Cardiac muscle cell (in vitro differentiated cells and primary cell): Measurements from ENCODE around the gene FBLN1. TPM values are rescaled to one million over a fixed set of nuclear protein-coding genes. Genes with fewer than 3 reads are reported as not detected.

Experiments used
- DNase-seq, 2 donors: peaks; one replicate each; pipeline versions ENCODE4 v3.0.0 to v3.0.0-alpha.2; 2010 to 2017; ENCODE audit warnings: low read depth in 1 of 2, low spot score in 1 of 2
- H3K27ac ChIP-seq: fragments of 200-600 bp; sonication (generic); 2 replicates; pipeline ENCODE4 v1.5.1; 2016
- H3K27me3 ChIP-seq: fragments of 200-600 bp; sonication (generic); 2 replicates; pipeline ENCODE4 v1.6.0; 2016; ENCODE audit warnings: control low read depth
- H3K36me3 ChIP-seq: fragments of 200-600 bp; sonication (generic); 2 replicates; pipeline ENCODE4 v1.5.1; 2016; ENCODE audit warnings: control low read depth
- H3K4me1 ChIP-seq: fragments of 200-600 bp; sonication (generic); 2 replicates; pipeline ENCODE4 v1.8.1; 2017; ENCODE audit warnings: low read depth, mild to moderate bottlenecking, mixed run types
- H3K4me3 ChIP-seq: fragments of 200-600 bp; sonication (generic); 2 replicates; pipeline ENCODE4 v1.5.1; 2016; ENCODE audit warnings: mild to moderate bottlenecking
- H3K9me3 ChIP-seq: fragments of 200-600 bp; sonication (generic); 2 replicates; pipeline ENCODE4 v1.5.1; 2017; ENCODE audit warnings: low read depth, mild to moderate bottlenecking, control low read depth
- polyA plus RNA-seq: library from polyadenylated mRNA; unstranded; fragments of >200 nt; fragmentation: Nextera tagmentation; extraction: Ambion mirVana; gene quantifications from 2 replicates; pipeline ENCODE4 v1.2.1, GENCODE V29; 2016
- total RNA-seq: library from RNA; depleted of rRNA; stranded (reverse); fragments of >200 nt; gene quantifications from 2 replicates; pipeline ENCODE4 v1.2.3, GENCODE V29; 2016
- TF ChIP-seq, protein P1 (sequence below): IDR thresholded peaks from 2 replicates; pipeline ENCODE4 v1.5.1; 2012; ENCODE audit warnings: low read depth, mild to moderate bottlenecking, low read length

FBLN1 gene
- total and polyA plus RNA-seq, 2 experiments from 2014 or later, result 53.8 to 55.7 TPM

DNA sequence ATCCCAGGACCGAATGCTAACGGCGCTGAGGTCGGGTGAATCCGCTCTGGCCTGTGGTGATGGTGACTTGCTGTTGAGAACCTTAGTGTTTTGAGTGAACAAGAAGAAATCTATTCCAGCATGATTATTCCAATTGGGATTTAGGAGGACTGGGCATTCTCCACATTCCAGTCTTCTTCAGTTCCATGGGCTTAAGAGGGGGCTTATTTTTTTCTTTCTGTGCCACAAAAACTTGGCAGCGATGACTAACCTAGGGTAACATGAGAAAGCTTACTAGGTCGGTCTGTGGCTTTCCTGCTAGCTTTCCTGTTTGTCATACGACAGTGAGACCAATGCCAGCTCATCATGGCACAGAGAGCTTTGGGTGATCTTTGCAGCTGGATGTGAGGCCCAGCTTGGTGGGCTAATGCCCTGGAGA, 106.1 kb downstream of the FBLN1 start:
- Histone ChIP-seq H3K27ac (no peak overlapping the region), H3K4me1 (no peaks in the 10 kb centered on the region), H3K4me3 (no peak overlapping the region), H3K9me3 (no peaks in the 10 kb centered on the region), H3K27me3 (peaks cover 73% of the 10 kb centered on the region), H3K36me3 (no peaks in the 10 kb centered on the region)
- peak in 1 of 2 donors; percentile 25 for DNase-seq
- TF ChIP-seq, protein P1, sequence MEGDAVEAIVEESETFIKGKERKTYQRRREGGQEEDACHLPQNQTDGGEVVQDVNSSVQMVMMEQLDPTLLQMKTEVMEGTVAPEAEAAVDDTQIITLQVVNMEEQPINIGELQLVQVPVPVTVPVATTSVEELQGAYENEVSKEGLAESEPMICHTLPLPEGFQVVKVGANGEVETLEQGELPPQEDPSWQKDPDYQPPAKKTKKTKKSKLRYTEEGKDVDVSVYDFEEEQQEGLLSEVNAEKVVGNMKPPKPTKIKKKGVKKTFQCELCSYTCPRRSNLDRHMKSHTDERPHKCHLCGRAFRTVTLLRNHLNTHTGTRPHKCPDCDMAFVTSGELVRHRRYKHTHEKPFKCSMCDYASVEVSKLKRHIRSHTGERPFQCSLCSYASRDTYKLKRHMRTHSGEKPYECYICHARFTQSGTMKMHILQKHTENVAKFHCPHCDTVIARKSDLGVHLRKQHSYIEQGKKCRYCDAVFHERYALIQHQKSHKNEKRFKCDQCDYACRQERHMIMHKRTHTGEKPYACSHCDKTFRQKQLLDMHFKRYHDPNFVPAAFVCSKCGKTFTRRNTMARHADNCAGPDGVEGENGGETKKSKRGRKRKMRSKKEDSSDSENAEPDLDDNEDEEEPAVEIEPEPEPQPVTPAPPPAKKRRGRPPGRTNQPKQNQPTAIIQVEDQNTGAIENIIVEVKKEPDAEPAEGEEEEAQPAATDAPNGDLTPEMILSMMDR, result no peak

- H3K4me1 ChIP-seq, result no peaks in the 10 kb centered on the region
- TF ChIP-seq, protein P1, result no peak
- H3K36me3 ChIP-seq, result no peaks in the 10 kb centered on the region
- H3K27ac ChIP-seq, result no peak overlapping the region
- DNase-seq, result peak in 1 of 2 donors; percentile 72
- no peaks in the 10 kb centered on the region for H3K9me3 ChIP-seq
- peaks cover 51% of the 10 kb centered on the region for H3K27me3 ChIP-seq
- H3K4me3 ChIP-seq, result no peak overlapping the region
Measured at GRCh38 chr22:45612451-45612901, 109.8 kb downstream of the FBLN1 start.

GRCh38 chr22:45612940-45613339, 110.3 kb downstream of the FBLN1 start:
- H3K9me3 ChIP-seq, result no peaks in the 10 kb centered on the region
- H3K27me3 ChIP-seq, result peaks cover 51% of the 10 kb centered on the region
- no peaks in the 10 kb centered on the region for H3K36me3 ChIP-seq
- no peaks in the 10 kb centered on the region for H3K4me1 ChIP-seq
- H3K27ac ChIP-seq, result no peak overlapping the region
- peak in 1 of 2 donors; percentile 47 for DNase-seq
- H3K4me3 ChIP-seq, result no peak overlapping the region
- TF ChIP-seq, protein P1, result no peak

- Histone ChIP-seq H3K27ac (no peak overlapping the region), H3K36me3 (no peaks in the 10 kb centered on the region), H3K27me3 (peaks cover 28% of the 10 kb centered on the region), H3K4me3 (no peak overlapping the region), H3K4me1 (no peaks in the 10 kb centered on the region), H3K9me3 (no peaks in the 10 kb centered on the region)
- no peak for DNase-seq
- TF ChIP-seq, protein P1, result no peak
Measured at GRCh38 chr22:45615364-45615763, 112.7 kb downstream of the FBLN1 start.

- H3K36me3 ChIP-seq, result no peaks in the 10 kb centered on the region
- H3K9me3 ChIP-seq, result no peaks in the 10 kb centered on the region
- no peak overlapping the region for H3K4me3 ChIP-seq
- H3K27ac ChIP-seq, result no peak overlapping the region
- H3K27me3 ChIP-seq, result peaks cover 23% of the 10 kb centered on the region
- H3K4me1 ChIP-seq, result no peaks in the 10 kb centered on the region
- no peak for DNase-seq
- TF ChIP-seq, protein P1, result no peak
Measured at GRCh38 chr22:45616432-45616831, 113.7 kb downstream of the FBLN1 start.
